ENCODE results near the gene RNF157.

DNA sequence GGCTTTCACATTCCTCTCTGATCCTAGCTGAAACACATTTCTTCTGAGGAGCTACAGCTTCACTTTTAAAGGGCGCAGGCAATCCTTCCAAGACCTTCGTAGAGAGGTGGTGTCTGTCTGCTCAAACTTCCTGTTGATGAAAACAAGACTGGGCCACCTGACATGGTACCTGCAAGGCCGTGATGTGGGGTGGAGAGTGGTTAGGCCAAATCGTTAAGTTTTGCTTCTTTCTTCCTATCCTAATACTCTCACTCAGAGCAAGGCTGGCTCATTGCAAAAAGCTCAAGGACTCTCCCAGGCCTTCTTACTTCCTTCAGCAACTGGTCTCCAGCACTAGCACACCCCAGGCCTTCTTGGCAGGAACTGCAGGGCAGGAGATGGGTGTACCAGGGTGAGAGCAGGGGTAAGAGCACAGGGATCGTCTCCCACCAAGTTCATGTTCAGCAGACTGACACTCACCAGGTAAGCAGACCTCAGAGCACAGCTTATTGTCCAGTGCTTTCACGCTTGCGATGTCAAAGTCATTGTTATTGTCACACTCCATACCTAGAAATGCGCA is 88.3 kb downstream of the RNF157 start:
- TF ChIP-seq KLF13 (tag; IDR thresholded peaks at IDR 0.05; ENCODE audit: borderline replicate concordance, low read depth) (no peak), CREM (IDR thresholded peaks at IDR 0.05; ENCODE audit: low read depth) (no peak), EZH2 (IDR thresholded peaks at IDR 0.05; ENCODE audit: borderline replicate concordance, low read depth, low read length) (no peak), CTCF (IDR thresholded peaks at IDR 0.05 in 2 of 3, conservative IDR thresholded peaks at IDR 0.05 in 1 of 3; ENCODE audit: insufficient read depth in 2 of 3, low read depth in 1 of 3, low read length in 3 of 3) (no peak), NKRF (IDR thresholded peaks at IDR 0.05; ENCODE audit: borderline replicate concordance) (no peak), U2AF1 (optimal IDR thresholded peaks at IDR 0.05; ENCODE audit: low read depth, low read length) (no peak), YY1 (IDR thresholded peaks at IDR 0.05; ENCODE audit: borderline replicate concordance in 1 of 3, control insufficient read depth in 1 of 3, extremely low read depth in 1 of 3, insufficient read depth in 3 of 3, insufficient read length in 1 of 3, insufficient replicate concordance in 2 of 3, low read depth in 1 of 3, low read length in 2 of 3) (no peak), NFYB (IDR thresholded peaks at IDR 0.05; ENCODE audit: extremely low read depth, insufficient read length) (no peak), SIN3A (IDR thresholded peaks at IDR 0.05; ENCODE audit: borderline replicate concordance in 2 of 2, control insufficient read depth in 1 of 2, low read depth in 2 of 2, low read length in 2 of 2) (no peak), KLF10 (CRISPR knock-in tag; IDR thresholded peaks at IDR 0.05) (no peak), CREB1 (IDR thresholded peaks at IDR 0.05) (no peak), CREB1 (CRISPR knock-in tag; IDR thresholded peaks at IDR 0.05) (no peak), SRF (CRISPR knock-in tag; IDR thresholded peaks at IDR 0.05) (no peak), BACH1 (tag; IDR thresholded peaks at IDR 0.05) (no peak)
